Measurements from ENCODE around the gene FNDC8. TPM values are rescaled to one million over a fixed set of nuclear protein-coding genes. Genes with fewer than 3 reads are reported as not detected.

The FNDC8 gene
- total and polyA plus RNA-seq, 2 donors (not counting 1 experiment from before 2014, with no cell fraction given): not detected

DNA sequence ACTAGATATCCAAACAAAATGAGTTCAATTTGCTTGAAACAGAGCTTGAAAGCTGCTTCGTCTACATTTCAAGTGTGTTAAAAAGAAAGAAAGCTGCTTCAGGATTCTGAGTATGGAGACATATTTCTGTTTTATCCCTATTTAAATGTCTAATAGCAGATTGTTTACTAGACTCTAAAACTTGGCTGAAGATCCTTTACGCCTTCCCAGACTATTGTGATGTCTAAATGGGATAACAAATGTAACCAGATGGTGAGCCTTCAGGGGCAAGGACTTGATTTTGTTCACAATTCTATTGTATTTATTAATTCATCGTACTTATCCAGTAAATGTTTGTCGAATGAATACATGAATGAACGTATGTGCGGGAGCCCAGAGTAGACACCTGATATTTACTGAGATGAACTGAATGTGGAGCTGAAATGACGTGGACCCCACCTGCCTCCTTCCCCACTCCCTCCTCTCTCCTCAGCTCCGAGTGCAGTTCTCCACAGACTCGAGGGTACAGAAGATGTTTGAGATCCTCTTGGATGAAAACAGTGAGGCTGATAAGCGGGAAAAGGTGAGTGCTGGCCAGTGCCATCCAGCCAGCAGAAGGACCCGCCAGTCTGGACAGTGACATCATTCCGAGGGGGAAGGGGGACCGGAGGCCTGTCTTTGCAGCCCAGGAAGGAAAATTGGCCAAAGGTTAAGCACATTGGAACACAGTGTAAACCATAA, 31.2 kb downstream of the FNDC8 start:
- ChIA-PET POLR2A (no interaction called here), CTCF (interaction anchor here (0.5 kb wide), 1 partner anchor 1373 kb away, joined by 3 read pairs; no protein-coding TSS in a partner anchor)
- Histone ChIP-seq H3K4me1 (ENCODE audit: control insufficient read depth in 2 of 2, insufficient read depth in 2 of 2, low read length in 2 of 2) (no peaks in the 10 kb centered on the region), H3K79me2 (ENCODE audit: control insufficient read depth, insufficient read depth, low read length) (no peaks in the 10 kb centered on the region), H3K9ac (ENCODE audit: low read length) (no peak overlapping the region), H3K36me3 (replicated peaks in 1 of 2; ENCODE audit: control extremely low read depth in 1 of 2, control insufficient read depth in 1 of 2, extremely low read depth in 1 of 2, insufficient read depth in 2 of 2, low read length in 1 of 2) (no peaks in the 10 kb centered on the region), H3K4me3 (ENCODE audit: control extremely low read depth in 1 of 5, extremely low read depth in 1 of 5, insufficient read depth in 1 of 5, low read depth in 2 of 5, low read length in 4 of 5) (no peak overlapping the region), H2AFZ (ENCODE audit: insufficient read depth, low read depth, low read length, poor library complexity, severe bottlenecking) (no peak overlapping the region), H3K4me2 (replicated peaks; ENCODE audit: low read depth, low read length, poor library complexity, severe bottlenecking) (no peak overlapping the region), H3K27ac (ENCODE audit: low read length in 2 of 2) (no peak overlapping the region), H3K27me3 (replicated peaks in 1 of 4; ENCODE audit: control extremely low read depth in 1 of 4, control insufficient read depth in 3 of 4, insufficient read depth in 4 of 4, low read length in 3 of 4) (peaks cover 0 to 3% (median 1%) of the 10 kb centered on the region in 4 experiments), H4K20me1 (ENCODE audit: control insufficient read depth, insufficient read depth, low read length, poor library complexity, severe bottlenecking) (no peaks in the 10 kb centered on the region), H3K9me3 (ENCODE audit: control extremely low read depth in 1 of 3, control insufficient read depth in 2 of 3, insufficient read depth in 1 of 3, low read length in 2 of 3) (no peaks in the 10 kb centered on the region)
- no peaks in the 10 kb centered on the region for H3K9me3 Mint-ChIP-seq (ENCODE audit: insufficient read depth)
- no peak for DNase-seq
- H3K27me3 Mint-ChIP-seq: peaks cover 20% of the 10 kb centered on the region
- no peak overlapping the region for H3K27ac Mint-ChIP-seq
- no peak overlapping the region for H3K4me3 Mint-ChIP-seq
- 92% methylated on average over 4 of the region's 13 CpGs for WGBS (ENCODE audit: insufficient coverage)
- TF ChIP-seq EZH2 (IDR thresholded peaks at IDR 0.05; ENCODE audit: borderline replicate concordance, insufficient read depth, low read depth, low read length, poor library complexity, severe bottlenecking): no peak
- TF ChIP-seq, protein P1, sequence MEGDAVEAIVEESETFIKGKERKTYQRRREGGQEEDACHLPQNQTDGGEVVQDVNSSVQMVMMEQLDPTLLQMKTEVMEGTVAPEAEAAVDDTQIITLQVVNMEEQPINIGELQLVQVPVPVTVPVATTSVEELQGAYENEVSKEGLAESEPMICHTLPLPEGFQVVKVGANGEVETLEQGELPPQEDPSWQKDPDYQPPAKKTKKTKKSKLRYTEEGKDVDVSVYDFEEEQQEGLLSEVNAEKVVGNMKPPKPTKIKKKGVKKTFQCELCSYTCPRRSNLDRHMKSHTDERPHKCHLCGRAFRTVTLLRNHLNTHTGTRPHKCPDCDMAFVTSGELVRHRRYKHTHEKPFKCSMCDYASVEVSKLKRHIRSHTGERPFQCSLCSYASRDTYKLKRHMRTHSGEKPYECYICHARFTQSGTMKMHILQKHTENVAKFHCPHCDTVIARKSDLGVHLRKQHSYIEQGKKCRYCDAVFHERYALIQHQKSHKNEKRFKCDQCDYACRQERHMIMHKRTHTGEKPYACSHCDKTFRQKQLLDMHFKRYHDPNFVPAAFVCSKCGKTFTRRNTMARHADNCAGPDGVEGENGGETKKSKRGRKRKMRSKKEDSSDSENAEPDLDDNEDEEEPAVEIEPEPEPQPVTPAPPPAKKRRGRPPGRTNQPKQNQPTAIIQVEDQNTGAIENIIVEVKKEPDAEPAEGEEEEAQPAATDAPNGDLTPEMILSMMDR (IDR thresholded peaks at IDR 0.05): no peak
- intact Hi-C loops (cut with micrococcal nuclease): no loop called here
- ATAC-seq (ENCODE audit: low read depth): no peak
- H3K4me1 Mint-ChIP-seq: no peaks in the 10 kb centered on the region
